SU-DHL-6 (cell line): ENCODE results near the gene PADI2.

Experiments
- H2AFZ ChIP-seq: fragments of 200-600 bp; sonication (generic); 2 replicates; pipeline ENCODE4 v1.6.1; 2014; ENCODE audit warnings: low read depth, mild to moderate bottlenecking, moderate library complexity, mixed read lengths, antibody characterized with exemption, low read length; ENCODE audit not compliant: severe bottlenecking
- H3F3A ChIP-seq: fragments of 200-600 bp; shearing (Covaris generic); 2 replicates; pipeline ENCODE4 v1.6.0; 2016; ENCODE audit warnings: antibody characterized with exemption, mild to moderate bottlenecking; ENCODE audit not compliant: insufficient read depth
- H3K27ac ChIP-seq: fragments of 200-600 bp; sonication (generic); 2 replicates; pipeline ENCODE4 v1.5.1; 2016; ENCODE audit warnings: low read depth, mild to moderate bottlenecking, low read length, moderate library complexity, mixed read lengths
- H3K27me3 ChIP-seq: fragments of 200-600 bp; sonication (generic), shearing (Covaris generic); 2 replicates; pipeline ENCODE4 v1.6.0; 2014; ENCODE audit warnings: mild to moderate bottlenecking, low read length
- H3K36me3 ChIP-seq: fragments of 200-600 bp; sonication (generic); 2 replicates; pipeline ENCODE4 v1.6.1; 2014; ENCODE audit warnings: mild to moderate bottlenecking, low read length, mixed read lengths
- H3K4me2 ChIP-seq: fragments of 300-600, 200-600 bp; shearing (Covaris generic), sonication (generic); 2 replicates; pipeline ENCODE4 v1.6.0; 2014; ENCODE audit warnings: low read length, low read depth, mild to moderate bottlenecking; ENCODE audit not compliant: poor library complexity, severe bottlenecking
- H3K4me3 ChIP-seq: fragments of 200-600 bp; sonication (generic); 2 replicates; pipeline ENCODE4 v1.5.1; 2014; ENCODE audit warnings: antibody characterized with exemption, low read length, mild to moderate bottlenecking, mixed read lengths; ENCODE audit not compliant: insufficient read depth, poor library complexity, severe bottlenecking
- H3K79me2 ChIP-seq: fragments of 200-600 bp; sonication (generic); 2 replicates; pipeline ENCODE4 v1.6.1; 2014; ENCODE audit warnings: mild to moderate bottlenecking, low read length, moderate library complexity; ENCODE audit not compliant: insufficient read depth
- H3K9ac ChIP-seq: fragments of 200-600 bp; sonication (generic); 2 replicates; pipeline ENCODE4 v1.7.0; 2014; ENCODE audit warnings: mild to moderate bottlenecking, low read length
- H3K9me2 ChIP-seq: fragments of 200-600 bp; sonication (generic); replicated peaks from 2 replicates; pipeline ENCODE4 v1.6.1; 2014; ENCODE audit warnings: low read length; ENCODE audit not compliant: insufficient read depth
- H3K9me3 ChIP-seq: fragments of 200-600 bp; sonication (generic); 2 replicates; pipeline ENCODE4 v1.6.1; 2014; ENCODE audit warnings: low read length, mixed read lengths; ENCODE audit not compliant: insufficient read depth
- H4K20me1 ChIP-seq: fragments of 200-600 bp; sonication (generic); 2 replicates; pipeline ENCODE4 v1.6.1; 2014; ENCODE audit warnings: low read depth, mild to moderate bottlenecking, antibody characterized with exemption, low read length, moderate library complexity, mixed read lengths
- CTCF ChIP-seq: fragments of 200-600 bp; sonication (generic); IDR thresholded peaks from one replicate; pipeline ENCODE4 v1.5.1; 2017; ENCODE audit warnings: antibody characterized with exemption, mild to moderate bottlenecking, low read length, moderate library complexity; ENCODE audit not compliant: insufficient read depth, poor library complexity, severe bottlenecking
- EZH2phosphoT487 ChIP-seq: fragments of 200-600 bp; sonication (generic), shearing (Covaris generic); conservative IDR thresholded peaks from 2 replicates; pipeline ENCODE4 v1.6.1; 2018; ENCODE audit warnings: mild to moderate bottlenecking, antibody characterized with exemption, low read length, moderate library complexity, mixed read lengths

PADI2 gene

DNA sequence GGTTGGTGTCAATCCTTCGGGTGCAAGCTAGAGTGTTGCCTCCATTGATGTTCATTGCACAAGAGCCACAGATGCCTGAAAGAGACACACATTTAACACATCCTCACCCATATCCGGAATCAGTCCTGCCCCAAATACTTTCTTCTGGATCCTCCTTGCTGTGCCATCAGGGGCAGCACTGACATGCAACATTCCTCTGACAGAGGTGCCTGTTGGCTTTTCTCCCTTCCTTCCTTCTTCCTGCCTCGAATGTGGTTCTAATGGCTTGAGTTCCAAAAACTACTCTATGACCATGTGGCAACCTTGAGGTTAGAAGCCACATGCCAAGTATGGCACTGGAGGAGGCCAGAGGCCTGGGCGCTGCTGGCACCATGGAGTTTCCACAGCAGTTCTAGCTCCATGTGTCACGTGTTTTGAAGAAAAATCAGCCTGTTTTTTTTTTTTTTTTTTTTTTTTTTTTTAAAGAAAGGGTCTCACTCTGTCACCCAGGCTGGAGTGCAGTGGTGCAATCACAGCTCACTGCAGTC is 90.5 kb downstream of the PADI2 start:
- H3F3A ChIP-seq, result no peaks in the 10 kb centered on the region

GRCh38 chr1:17027900-17028299 is 91.4 kb downstream of the PADI2 start:
- H2AFZ ChIP-seq, result no peak overlapping the region
- H3K79me2 ChIP-seq, result no peaks in the 10 kb centered on the region
- TF ChIP-seq CTCF, result no peak
- no peaks in the 10 kb centered on the region for H3K9me2 ChIP-seq
- H3K36me3 ChIP-seq, result no peaks in the 10 kb centered on the region; the same call in 1 of the 2 replicates
- H4K20me1 ChIP-seq, result no peaks in the 10 kb centered on the region
- no peak overlapping the region for H3K4me2 ChIP-seq
- no peaks in the 10 kb centered on the region for H3K9me3 ChIP-seq
- H3K27me3 ChIP-seq, result no peaks in the 10 kb centered on the region
- no peak overlapping the region for H3K9ac ChIP-seq
- no peak overlapping the region for H3K4me3 ChIP-seq
- H3F3A ChIP-seq, result no peaks in the 10 kb centered on the region
- no peak overlapping the region for H3K27ac ChIP-seq

More for the DNA sequence above, 90.5 kb downstream of the PADI2 start:
- H3K27ac ChIP-seq, result no peak overlapping the region
- H3K27me3 ChIP-seq, result no peaks in the 10 kb centered on the region
- no peak overlapping the region for H3K4me3 ChIP-seq
- H3K79me2 ChIP-seq, result 0 out of 2 replicates have a peak, but pooled peaks cover 3% of the 10 kb centered on the region
- no peak for TF ChIP-seq EZH2phosphoT487
- no peak for TF ChIP-seq CTCF
- H3K9me3 ChIP-seq, result no peaks in the 10 kb centered on the region
- H3K9me2 ChIP-seq, result no peaks in the 10 kb centered on the region
- no peak overlapping the region for H3K9ac ChIP-seq
- no peaks in the 10 kb centered on the region; the same call in 1 of the 2 replicates for H3K36me3 ChIP-seq
- H3K4me2 ChIP-seq, result no peak overlapping the region
- H2AFZ ChIP-seq, result no peak overlapping the region
- H4K20me1 ChIP-seq, result no peaks in the 10 kb centered on the region

GRCh38 chr1:17027403-17027802 is 91.8 kb downstream of the PADI2 start:
- Histone ChIP-seq H3K27me3 (no peaks in the 10 kb centered on the region), H3K27ac (no peak overlapping the region), H4K20me1 (no peaks in the 10 kb centered on the region), H3K9ac (no peak overlapping the region), H3K9me3 (no peaks in the 10 kb centered on the region), H3K4me3 (no peak overlapping the region), H3K79me2 (no peaks in the 10 kb centered on the region), H3F3A (no peaks in the 10 kb centered on the region), H3K36me3 (no peaks in the 10 kb centered on the region; the same call in 1 of the 2 replicates), H3K9me2 (no peaks in the 10 kb centered on the region), H2AFZ (no peak overlapping the region), H3K4me2 (no peak overlapping the region)
- TF ChIP-seq EZH2phosphoT487 (no peak), CTCF (no peak)

DNA sequence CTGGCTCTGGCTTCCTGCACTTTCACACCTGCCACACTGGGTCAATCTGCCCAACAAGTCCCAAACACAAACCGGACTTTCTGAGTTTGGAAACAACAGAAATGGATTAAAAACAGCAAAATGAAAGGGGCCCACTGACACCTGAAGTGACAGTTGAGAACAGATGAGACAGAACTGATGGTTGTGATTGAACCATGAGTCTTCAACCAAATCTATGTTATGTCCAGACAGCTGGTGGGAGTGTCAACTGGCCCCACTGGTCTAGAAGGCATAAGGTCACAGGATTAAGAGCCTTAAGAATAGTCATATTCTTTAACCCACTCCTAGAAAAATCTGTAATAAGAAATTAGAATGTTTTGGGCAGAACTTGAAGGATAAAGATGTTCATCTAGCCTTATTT is 94.5 kb downstream of the PADI2 start:
- Histone ChIP-seq H3K9ac (no peak overlapping the region), H3K36me3 (peaks cover 8% of the 10 kb centered on the region; the same call in 1 of the 2 replicates), H3K27me3 (no peaks in the 10 kb centered on the region), H2AFZ (no peak overlapping the region), H3K9me3 (no peaks in the 10 kb centered on the region), H3K9me2 (no peaks in the 10 kb centered on the region), H3F3A (no peaks in the 10 kb centered on the region), H3K4me3 (no peak overlapping the region), H3K4me2 (no peak overlapping the region), H4K20me1 (no peaks in the 10 kb centered on the region), H3K79me2 (no peaks in the 10 kb centered on the region), H3K27ac (no peak overlapping the region)
- TF ChIP-seq CTCF (no peak), EZH2phosphoT487 (no peak)
